ENCODE data around the gene GLOD4.
A peak's percentile ranks its signal among the peaks of the same experiment; 100 is the strongest.
"Not testable (repeated sequence)": the region's sequence is repeated elsewhere in the genome, so short reads cannot be mapped to it uniquely, and the experiment has no call there.

GLOD4 gene

GRCh38 chr17:751269-752001 is 30.6 kb downstream of the GLOD4 start:
- no peak for TF ChIP-seq CTCF (IDR thresholded peaks at IDR 0.05)
- no peaks in the 10 kb centered on the region for H3K27me3 ChIP-seq
- H3K4me1 ChIP-seq (ENCODE audit: control insufficient read depth in 1 of 2, insufficient read depth in 1 of 2, low read depth in 1 of 2, low read length in 1 of 2) = peaks cover 19 to 21% of the 10 kb centered on the region in 2 experiments
- peaks cover 16% of the 10 kb centered on the region for H3K36me3 ChIP-seq
- H3K27ac ChIP-seq = peak overlapping the region; percentile 82
- H3K4me3 ChIP-seq (ENCODE audit: low read depth in 1 of 2, low read length in 1 of 2) = peak overlapping the region; percentile 77 to 94
- no peaks in the 10 kb centered on the region for H3K9me3 ChIP-seq

DNA sequence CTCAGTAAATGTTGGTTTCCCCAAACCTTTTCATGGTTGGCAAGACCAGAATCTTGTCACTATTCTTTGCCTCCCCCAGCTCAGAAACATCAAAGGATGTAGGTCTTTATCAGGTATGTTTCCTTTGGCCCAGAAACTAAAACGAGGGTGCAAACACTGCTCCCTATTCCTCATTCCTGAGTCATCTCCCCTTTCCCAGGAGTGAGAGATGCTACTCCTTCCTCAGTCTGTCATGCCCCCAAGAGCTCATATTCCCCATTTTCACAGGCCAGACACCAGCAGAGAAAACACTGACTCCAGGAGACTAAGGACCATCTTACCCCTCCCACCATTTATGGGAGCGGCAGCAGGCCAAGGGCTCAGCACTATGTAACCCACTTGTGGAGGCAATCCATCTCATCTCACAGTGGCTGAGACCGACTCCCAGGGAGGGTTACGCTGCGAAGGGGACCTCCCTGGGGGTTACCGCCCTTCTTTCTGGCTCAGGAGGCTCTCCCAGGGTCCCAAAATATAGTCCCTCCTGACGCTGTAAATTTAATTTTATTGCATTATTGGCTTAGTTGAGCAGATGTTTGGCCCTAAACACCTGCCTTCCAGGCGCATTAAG is 31.5 kb downstream of the GLOD4 start:
- H3K27ac ChIP-seq = no peak overlapping the region
- H3K4me3 ChIP-seq (ENCODE audit: low read depth in 1 of 2, low read length in 1 of 2) = peak overlapping the region in 1 of 2 experiments; percentile 77
- H3K27me3 ChIP-seq = no peaks in the 10 kb centered on the region
- peaks cover 19 to 21% of the 10 kb centered on the region in 2 experiments for H3K4me1 ChIP-seq (ENCODE audit: control insufficient read depth in 1 of 2, insufficient read depth in 1 of 2, low read depth in 1 of 2, low read length in 1 of 2)
- no peaks in the 10 kb centered on the region for H3K9me3 ChIP-seq
- no peak for TF ChIP-seq CTCF (IDR thresholded peaks at IDR 0.05)
- H3K36me3 ChIP-seq = peaks cover 25% of the 10 kb centered on the region

DNA sequence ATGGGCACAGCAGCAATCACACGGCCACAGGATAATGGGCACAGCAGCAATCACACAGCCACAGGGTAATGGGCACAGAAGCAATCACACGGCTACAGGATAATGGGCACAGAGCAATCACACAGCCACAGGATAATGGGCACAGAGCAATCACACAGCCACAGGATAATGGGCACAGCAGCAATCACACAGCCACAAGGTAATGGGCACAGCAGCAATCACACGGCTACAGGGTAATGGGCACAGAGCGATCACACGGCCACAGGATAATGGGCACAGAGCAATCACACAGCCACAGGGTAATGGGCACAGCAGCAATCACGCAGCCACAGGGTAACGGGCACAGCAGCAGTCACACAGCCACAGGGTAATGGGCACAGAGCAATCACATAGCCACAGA is 32.7 kb downstream of the GLOD4 start:
- H3K4me1 ChIP-seq (ENCODE audit: control insufficient read depth in 1 of 2, insufficient read depth in 1 of 2, low read depth in 1 of 2, low read length in 1 of 2) = peaks cover 19 to 21% of the 10 kb centered on the region in 2 experiments
- not testable (repeated sequence) for H3K4me3 ChIP-seq (ENCODE audit: low read depth in 1 of 2, low read length in 1 of 2); H3K27ac ChIP-seq; H3K27me3 ChIP-seq; H3K9me3 ChIP-seq
- peaks cover 33% of the 10 kb centered on the region for H3K36me3 ChIP-seq

- peaks cover 33% of the 10 kb centered on the region for H3K36me3 ChIP-seq
- H3K27me3 ChIP-seq; H3K27ac ChIP-seq; H3K9me3 ChIP-seq; H3K4me3 ChIP-seq (ENCODE audit: low read depth in 1 of 2, low read length in 1 of 2): not testable (repeated sequence)
- peaks cover 19 to 21% of the 10 kb centered on the region in 2 experiments for H3K4me1 ChIP-seq (ENCODE audit: control insufficient read depth in 1 of 2, insufficient read depth in 1 of 2, low read depth in 1 of 2, low read length in 1 of 2)
Observed at GRCh38 chr17:748604-749003, 33.5 kb downstream of the GLOD4 start.

DNA sequence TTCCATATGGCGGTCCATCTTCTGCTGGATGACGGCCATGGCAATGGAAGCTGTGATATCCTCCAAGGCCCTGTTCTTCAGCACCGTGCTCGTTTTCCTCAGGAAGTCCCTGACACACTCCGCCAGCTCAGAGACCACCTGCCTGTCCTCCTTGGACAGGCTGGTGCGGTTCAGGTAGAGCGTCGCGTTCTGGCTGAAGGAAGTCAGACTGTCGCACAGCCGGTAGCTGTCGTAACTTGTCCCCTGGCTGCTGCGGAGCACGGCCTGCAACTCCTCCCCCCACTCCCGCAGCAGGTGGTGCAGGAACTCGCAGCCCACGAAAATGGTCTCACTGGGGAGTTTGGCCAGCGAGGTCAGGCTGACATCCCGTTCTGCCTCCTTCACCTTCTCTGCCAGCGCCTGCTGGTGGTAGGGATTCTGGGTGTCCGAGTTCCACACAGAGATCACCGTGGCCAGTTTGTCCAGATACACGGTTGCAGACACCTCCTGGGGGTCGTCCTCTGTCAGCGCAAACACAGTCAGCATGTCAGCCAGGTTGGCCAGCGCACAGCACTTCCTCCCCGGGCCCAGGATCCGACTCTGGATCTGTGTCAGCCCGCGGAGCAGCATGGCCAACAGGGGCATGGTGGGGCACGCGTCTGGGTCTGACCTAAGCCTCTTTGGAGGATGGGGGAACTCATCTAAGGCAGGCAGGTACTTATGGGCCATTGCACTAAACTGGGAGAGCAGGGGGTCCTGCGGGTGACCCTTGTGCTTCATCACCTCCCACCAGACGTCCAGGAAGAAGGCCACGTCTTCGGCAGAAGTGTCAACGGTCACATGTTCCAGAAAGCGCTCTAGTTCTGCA is 35.1 kb downstream of the GLOD4 start:
- H3K4me3 ChIP-seq (ENCODE audit: low read depth in 1 of 2, low read length in 1 of 2) = no peak overlapping the region

More for the DNA sequence above, 35.1 kb downstream of the GLOD4 start:
- no peak for TF ChIP-seq CTCF (IDR thresholded peaks at IDR 0.05)
- H3K9me3 ChIP-seq = no peaks in the 10 kb centered on the region
- H3K27me3 ChIP-seq = no peaks in the 10 kb centered on the region
- H3K36me3 ChIP-seq = peaks cover 37% of the 10 kb centered on the region
- no peak overlapping the region for H3K27ac ChIP-seq
- peaks cover 13 to 14% of the 10 kb centered on the region in 2 experiments for H3K4me1 ChIP-seq (ENCODE audit: control insufficient read depth in 1 of 2, insufficient read depth in 1 of 2, low read depth in 1 of 2, low read length in 1 of 2)
